K562 (cell line): ENCODE results near the gene DNASE1L1. TPM values are rescaled to one million over a fixed set of nuclear protein-coding genes. Genes with fewer than 3 reads are reported as not detected.
A peak's percentile ranks its signal among the peaks of the same experiment; 100 is the strongest.

ENCODE experiments used
- ADNP ChIP-seq: fragments of 200-800 bp; sonication (Bioruptor generic); IDR thresholded peaks from 2 replicates; pipeline ENCODE4 v1.6.1; 2016; ENCODE audit warnings: missing genetic modification characterization, missing compliant biosample characterization
- ETV1 ChIP-seq: fragments of 450-650 bp; conservative IDR thresholded peaks from 2 replicates; pipeline ENCODE4 v1.6.1; 2016; ENCODE audit warnings: missing genetic modification characterization, control low read depth, low read depth, missing compliant biosample characterization
- GATAD2B ChIP-seq: fragments of 450-650 bp; IDR thresholded peaks from 2 replicates; pipeline ENCODE4 v1.6.1; 2017; ENCODE audit warnings: mild to moderate bottlenecking, borderline replicate concordance
- OTX1 ChIP-seq: fragments of 450-650 bp; formaldehyde crosslinking; IDR thresholded peaks from 2 replicates; pipeline ENCODE4 v1.4.0; 2022; ENCODE audit warnings: mild to moderate bottlenecking
- SMAD4 ChIP-seq: fragments of 250-450 bp; sonication (Bioruptor Pico); conservative IDR thresholded peaks from 2 replicates; pipeline ENCODE4 v1.8.0; 2021; ENCODE audit warnings: inconsistent platforms, mild to moderate bottlenecking, moderate library complexity
- polyA plus RNA-seq, 8 experiments: library from polyadenylated mRNA; depleted of rRNA in 4 of 8; stranded (reverse) in 5 of 8; unstranded in 3 of 8; fragments of >200 nt; fragmentation: Nextera tagmentation in 2 of 8; fragmentation: Illumina TruSeq in 1 of 8; extraction: Ambion mirVana in 2 of 8; extraction: Trizol in 1 of 8; gene quantifications; 2 replicates each; pipeline versions ENCODE4 v1.2.1 to v1.2.3, GENCODE V29; 2011 to 2014; ENCODE audit warnings: inconsistent platforms in 1 of 8, missing spikeins in 1 of 8
- total RNA-seq, 7 experiments: library from RNA; depleted of rRNA in 6 of 7; stranded (reverse); fragments of >200 nt in 6 of 7; fragmentation: Illumina TruSeq in 2 of 7; extraction: Trizol in 2 of 7; gene quantifications; 2 replicates each; pipeline versions ENCODE4 v1.2.1 to v1.2.3, GENCODE V29; 2011 to 2021; ENCODE audit warnings: low replicate concordance in 1 of 7
- TF ChIP-seq, protein P1 (sequence below): fragments of 250-450 bp; sonication (Bioruptor Pico); IDR thresholded peaks from 2 replicates; pipeline ENCODE4 v1.5.0; 2021; ENCODE audit warnings: mild to moderate bottlenecking, moderate library complexity
- TF ChIP-seq, protein P2 (sequence below): fragments of 250-450 bp; sonication (Bioruptor Pico); IDR thresholded peaks from 2 replicates; pipeline ENCODE4 v1.4.0; 2020; ENCODE audit warnings: mild to moderate bottlenecking, moderate library complexity
- TF ChIP-seq, protein P3 (sequence below): fragments of 450-650 bp; formaldehyde crosslinking; conservative IDR thresholded peaks from 2 replicates; pipeline ENCODE4 v1.4.0; 2022; ENCODE audit warnings: mild to moderate bottlenecking, missing genetic modification characterization
- TF ChIP-seq, protein P4 (sequence below), 2 experiments: fragments of 150-350 bp in 1 of 2; IDR thresholded peaks; 2 replicates each; pipeline ENCODE4 v1.6.1; 2012 to 2016; ENCODE audit warnings: low read depth in 2 of 2, low read length in 2 of 2, mild to moderate bottlenecking in 1 of 2, moderate library complexity in 1 of 2
- TF ChIP-seq, protein P5 (sequence below): sonication (generic); formaldehyde crosslinking; IDR thresholded peaks from 2 replicates; pipeline ENCODE4 v1.9.0; 2022; ENCODE audit warnings: mild to moderate bottlenecking, missing genetic modification reagents
- TF ChIP-seq, protein P6 (sequence below): fragments of 450-650 bp; IDR thresholded peaks from 2 replicates; pipeline ENCODE4 v1.7.1; 2018; ENCODE audit warnings: mild to moderate bottlenecking, low read depth; ENCODE audit not compliant: partially characterized antibody

DNASE1L1 gene
- total and polyA plus RNA-seq, 9 of the 15 experiments (the other 6 are each of a cell fraction or from before 2014, with no cell fraction given): 0.73 to 12.6 (median 7.9) TPM

DNA sequence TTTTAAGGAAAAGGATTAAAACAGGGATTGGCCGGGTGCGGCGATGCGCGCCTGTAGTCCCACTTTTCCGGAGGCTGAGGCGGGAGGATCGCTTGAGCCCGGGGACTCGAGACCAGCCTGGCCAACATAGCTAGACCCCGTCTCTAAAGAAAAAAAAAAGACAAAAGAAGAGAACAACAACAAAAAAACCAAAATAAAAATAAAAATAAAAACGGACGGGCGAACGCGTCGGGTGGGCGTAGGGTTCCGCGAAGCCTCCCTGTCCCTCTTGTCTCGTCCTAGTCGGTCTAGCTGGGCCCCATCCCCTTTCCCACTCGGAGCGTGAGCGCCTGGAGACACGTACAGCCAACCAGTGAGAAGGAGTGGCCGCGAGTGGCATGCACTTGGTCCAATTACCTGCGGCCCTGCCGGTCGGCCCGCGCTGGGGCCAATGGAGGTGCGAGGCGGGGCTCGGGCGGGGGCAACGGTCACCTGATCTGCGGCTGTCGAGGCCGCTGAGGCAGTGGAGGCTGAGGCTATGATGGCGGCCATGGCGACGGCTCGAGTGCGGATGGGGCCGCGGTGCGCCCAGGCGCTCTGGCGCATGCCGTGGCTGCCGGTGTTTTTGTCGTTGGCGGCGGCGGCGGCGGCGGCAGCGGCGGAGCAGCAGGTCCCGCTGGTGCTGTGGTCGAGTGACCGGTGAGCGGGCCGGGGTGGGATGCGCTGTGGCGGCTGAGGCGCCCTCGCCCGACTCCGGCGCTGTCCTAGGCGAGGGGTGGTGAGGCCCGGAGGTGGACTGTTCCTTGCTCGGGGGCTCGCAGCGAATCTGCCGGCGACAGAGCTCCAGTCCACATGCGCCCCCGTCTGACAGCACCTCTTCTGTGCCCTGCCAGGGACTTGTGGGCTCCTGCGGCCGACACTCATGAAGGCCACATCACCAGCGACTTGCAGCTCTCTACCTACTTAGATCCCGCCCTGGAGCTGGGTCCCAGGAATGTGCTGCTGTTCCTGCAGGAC, 19.4 kb upstream of the DNASE1L1 start, which contains the start of gene ATP6AP1 (continued):
- TF ChIP-seq, protein P1, sequence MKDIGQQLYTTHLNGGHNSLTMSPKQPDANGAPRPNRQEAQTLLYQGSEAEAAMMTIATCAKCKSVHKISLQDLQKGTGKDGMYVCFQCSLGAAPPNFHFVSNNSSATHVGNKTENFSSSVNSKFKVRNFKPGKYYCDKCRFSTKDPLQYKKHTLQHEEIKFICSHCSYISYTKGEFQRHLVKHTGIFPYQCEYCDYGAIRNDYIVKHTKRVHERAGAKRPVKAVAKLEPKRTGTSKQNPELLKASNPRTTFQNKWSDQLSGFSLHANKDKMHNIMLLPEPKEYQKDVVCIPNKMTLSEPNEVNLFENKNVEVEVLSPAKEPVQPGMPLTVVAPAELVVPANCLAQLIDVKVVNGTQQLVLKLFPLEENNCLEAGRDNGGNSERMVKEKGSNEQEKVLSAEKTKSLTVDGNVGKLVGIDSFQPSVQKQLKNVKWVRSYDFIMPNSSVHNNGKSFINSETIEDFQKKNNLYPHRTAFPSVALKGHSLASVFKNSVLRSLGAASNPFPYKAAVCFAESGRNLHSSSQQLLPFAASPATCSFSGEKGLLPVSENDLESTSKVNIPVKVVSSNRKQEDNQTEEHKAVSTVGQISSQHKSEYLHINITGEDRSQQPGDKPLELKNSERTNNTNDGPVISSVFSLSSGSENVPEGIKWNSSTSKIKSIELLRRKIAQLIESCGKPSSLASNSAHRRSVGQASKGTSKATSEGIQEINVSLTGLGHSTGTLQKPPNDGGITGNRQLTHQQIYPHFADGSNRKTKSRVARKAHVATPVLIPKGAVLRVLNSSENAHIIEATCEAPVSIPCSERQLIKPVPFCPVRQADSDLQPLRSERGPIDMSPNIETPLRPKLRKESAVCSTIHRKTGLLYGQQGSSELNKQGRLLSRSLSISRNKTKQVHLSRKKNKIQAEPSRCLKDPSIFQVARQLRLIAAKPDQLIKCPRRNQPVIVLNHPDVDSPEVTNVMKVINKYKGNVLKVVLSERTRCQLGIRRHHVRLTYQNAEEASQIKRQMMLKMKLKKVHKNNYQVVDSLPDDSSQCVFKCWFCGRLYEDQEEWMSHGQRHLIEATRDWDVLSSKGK: no peak
- TF ChIP-seq, protein P2, sequence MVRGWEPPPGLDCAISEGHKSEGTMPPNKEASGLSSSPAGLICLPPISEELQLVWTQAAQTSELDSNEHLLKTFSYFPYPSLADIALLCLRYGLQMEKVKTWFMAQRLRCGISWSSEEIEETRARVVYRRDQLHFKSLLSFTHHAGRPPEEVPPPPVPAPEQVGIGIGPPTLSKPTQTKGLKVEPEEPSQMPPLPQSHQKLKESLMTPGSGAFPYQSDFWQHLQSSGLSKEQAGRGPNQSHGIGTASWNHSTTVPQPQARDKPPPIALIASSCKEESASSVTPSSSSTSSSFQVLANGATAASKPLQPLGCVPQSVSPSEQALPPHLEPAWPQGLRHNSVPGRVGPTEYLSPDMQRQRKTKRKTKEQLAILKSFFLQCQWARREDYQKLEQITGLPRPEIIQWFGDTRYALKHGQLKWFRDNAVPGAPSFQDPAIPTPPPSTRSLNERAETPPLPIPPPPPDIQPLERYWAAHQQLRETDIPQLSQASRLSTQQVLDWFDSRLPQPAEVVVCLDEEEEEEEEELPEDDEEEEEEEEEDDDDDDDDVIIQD (CRISPR knock-in tag): no peak
- TF ChIP-seq GATAD2B (no peak), SMAD4 (CRISPR knock-in tag) (no peak), ADNP (tag) (no peak), OTX1 (CRISPR knock-in tag) (no peak), ETV1 (tag) (no peak)
- TF ChIP-seq, protein P3, sequence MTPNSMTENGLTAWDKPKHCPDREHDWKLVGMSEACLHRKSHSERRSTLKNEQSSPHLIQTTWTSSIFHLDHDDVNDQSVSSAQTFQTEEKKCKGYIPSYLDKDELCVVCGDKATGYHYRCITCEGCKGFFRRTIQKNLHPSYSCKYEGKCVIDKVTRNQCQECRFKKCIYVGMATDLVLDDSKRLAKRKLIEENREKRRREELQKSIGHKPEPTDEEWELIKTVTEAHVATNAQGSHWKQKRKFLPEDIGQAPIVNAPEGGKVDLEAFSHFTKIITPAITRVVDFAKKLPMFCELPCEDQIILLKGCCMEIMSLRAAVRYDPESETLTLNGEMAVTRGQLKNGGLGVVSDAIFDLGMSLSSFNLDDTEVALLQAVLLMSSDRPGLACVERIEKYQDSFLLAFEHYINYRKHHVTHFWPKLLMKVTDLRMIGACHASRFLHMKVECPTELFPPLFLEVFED (CRISPR knock-in tag): no peak
- TF ChIP-seq, protein P4, sequence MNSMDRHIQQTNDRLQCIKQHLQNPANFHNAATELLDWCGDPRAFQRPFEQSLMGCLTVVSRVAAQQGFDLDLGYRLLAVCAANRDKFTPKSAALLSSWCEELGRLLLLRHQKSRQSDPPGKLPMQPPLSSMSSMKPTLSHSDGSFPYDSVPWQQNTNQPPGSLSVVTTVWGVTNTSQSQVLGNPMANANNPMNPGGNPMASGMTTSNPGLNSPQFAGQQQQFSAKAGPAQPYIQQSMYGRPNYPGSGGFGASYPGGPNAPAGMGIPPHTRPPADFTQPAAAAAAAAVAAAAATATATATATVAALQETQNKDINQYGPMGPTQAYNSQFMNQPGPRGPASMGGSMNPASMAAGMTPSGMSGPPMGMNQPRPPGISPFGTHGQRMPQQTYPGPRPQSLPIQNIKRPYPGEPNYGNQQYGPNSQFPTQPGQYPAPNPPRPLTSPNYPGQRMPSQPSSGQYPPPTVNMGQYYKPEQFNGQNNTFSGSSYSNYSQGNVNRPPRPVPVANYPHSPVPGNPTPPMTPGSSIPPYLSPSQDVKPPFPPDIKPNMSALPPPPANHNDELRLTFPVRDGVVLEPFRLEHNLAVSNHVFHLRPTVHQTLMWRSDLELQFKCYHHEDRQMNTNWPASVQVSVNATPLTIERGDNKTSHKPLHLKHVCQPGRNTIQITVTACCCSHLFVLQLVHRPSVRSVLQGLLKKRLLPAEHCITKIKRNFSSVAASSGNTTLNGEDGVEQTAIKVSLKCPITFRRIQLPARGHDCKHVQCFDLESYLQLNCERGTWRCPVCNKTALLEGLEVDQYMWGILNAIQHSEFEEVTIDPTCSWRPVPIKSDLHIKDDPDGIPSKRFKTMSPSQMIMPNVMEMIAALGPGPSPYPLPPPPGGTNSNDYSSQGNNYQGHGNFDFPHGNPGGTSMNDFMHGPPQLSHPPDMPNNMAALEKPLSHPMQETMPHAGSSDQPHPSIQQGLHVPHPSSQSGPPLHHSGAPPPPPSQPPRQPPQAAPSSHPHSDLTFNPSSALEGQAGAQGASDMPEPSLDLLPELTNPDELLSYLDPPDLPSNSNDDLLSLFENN (IDR thresholded peaks at IDR 0.05; ENCODE audit: low read depth in 2 of 2, low read length in 2 of 2): no peak
- TF ChIP-seq, protein P5, sequence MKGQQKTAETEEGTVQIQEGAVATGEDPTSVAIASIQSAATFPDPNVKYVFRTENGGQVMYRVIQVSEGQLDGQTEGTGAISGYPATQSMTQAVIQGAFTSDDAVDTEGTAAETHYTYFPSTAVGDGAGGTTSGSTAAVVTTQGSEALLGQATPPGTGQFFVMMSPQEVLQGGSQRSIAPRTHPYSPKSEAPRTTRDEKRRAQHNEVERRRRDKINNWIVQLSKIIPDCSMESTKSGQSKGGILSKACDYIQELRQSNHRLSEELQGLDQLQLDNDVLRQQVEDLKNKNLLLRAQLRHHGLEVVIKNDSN: peak; percentile 94
- TF ChIP-seq, protein P6, sequence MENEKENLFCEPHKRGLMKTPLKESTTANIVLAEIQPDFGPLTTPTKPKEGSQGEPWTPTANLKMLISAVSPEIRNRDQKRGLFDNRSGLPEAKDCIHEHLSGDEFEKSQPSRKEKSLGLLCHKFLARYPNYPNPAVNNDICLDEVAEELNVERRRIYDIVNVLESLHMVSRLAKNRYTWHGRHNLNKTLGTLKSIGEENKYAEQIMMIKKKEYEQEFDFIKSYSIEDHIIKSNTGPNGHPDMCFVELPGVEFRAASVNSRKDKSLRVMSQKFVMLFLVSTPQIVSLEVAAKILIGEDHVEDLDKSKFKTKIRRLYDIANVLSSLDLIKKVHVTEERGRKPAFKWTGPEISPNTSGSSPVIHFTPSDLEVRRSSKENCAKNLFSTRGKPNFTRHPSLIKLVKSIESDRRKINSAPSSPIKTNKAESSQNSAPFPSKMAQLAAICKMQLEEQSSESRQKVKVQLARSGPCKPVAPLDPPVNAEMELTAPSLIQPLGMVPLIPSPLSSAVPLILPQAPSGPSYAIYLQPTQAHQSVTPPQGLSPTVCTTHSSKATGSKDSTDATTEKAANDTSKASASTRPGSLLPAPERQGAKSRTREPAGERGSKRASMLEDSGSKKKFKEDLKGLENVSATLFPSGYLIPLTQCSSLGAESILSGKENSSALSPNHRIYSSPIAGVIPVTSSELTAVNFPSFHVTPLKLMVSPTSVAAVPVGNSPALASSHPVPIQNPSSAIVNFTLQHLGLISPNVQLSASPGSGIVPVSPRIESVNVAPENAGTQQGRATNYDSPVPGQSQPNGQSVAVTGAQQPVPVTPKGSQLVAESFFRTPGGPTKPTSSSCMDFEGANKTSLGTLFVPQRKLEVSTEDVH: no peak
